ENCODE results near the gene KIF21A.
"Not testable (repeated sequence)": the region's sequence is repeated elsewhere in the genome, so short reads cannot be mapped to it uniquely, and the experiment has no call there.

Gene KIF21A, protein sequence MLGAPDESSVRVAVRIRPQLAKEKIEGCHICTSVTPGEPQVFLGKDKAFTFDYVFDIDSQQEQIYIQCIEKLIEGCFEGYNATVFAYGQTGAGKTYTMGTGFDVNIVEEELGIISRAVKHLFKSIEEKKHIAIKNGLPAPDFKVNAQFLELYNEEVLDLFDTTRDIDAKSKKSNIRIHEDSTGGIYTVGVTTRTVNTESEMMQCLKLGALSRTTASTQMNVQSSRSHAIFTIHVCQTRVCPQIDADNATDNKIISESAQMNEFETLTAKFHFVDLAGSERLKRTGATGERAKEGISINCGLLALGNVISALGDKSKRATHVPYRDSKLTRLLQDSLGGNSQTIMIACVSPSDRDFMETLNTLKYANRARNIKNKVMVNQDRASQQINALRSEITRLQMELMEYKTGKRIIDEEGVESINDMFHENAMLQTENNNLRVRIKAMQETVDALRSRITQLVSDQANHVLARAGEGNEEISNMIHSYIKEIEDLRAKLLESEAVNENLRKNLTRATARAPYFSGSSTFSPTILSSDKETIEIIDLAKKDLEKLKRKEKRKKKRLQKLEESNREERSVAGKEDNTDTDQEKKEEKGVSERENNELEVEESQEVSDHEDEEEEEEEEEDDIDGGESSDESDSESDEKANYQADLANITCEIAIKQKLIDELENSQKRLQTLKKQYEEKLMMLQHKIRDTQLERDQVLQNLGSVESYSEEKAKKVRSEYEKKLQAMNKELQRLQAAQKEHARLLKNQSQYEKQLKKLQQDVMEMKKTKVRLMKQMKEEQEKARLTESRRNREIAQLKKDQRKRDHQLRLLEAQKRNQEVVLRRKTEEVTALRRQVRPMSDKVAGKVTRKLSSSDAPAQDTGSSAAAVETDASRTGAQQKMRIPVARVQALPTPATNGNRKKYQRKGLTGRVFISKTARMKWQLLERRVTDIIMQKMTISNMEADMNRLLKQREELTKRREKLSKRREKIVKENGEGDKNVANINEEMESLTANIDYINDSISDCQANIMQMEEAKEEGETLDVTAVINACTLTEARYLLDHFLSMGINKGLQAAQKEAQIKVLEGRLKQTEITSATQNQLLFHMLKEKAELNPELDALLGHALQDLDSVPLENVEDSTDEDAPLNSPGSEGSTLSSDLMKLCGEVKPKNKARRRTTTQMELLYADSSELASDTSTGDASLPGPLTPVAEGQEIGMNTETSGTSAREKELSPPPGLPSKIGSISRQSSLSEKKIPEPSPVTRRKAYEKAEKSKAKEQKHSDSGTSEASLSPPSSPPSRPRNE (N-terminal part only)

DNA sequence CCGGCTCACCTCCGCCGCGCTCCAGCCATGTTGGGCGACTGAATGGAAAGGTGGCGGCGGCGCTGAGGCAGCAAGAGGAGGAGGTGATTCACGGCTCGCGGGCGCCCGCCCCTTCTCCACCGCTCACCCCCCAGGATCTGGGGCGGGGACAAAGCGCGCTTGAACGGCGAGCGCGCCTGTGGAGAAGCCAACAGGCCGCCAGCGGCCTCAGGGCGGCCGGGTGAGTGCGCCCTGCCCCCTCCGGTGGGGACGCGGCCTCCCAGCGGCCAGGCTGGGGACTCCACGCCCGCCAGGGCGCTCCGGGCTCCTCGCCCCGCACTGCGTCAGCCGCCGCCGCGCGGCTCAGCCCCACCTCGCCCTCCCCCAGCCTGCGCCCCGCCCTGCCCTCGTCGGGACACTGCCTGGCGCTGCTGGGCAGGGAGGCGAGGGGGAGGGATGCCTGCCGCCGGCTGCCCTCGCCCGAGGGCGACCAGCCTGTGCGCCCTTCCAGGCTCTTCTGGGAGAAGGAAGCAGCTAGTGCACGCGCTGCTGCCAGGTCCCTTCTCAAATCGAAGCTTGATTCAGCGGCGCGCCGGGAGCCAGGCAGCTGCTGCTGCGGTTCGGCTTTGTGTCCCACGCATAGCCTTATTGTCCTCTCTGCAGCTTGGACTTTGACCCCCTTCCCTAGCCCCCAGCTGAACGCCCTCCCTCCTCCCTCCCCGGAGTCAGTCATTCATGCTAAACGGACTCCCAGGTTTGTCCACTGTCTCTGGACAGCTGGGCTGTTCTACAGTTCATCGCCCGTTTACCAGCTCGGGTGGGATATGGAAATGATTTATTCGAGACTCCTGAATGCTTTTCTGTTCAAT is at the start of gene KIF21A:
Gene KIF21A (minus strand): TSS at position 40 of the 848 bp plus-strand sequence. CDS start 150 bp downstream, outside the sequence.
- peak; percentile 73 for DNase-seq (ENCODE audit: low read depth, low spot score)

DNA sequence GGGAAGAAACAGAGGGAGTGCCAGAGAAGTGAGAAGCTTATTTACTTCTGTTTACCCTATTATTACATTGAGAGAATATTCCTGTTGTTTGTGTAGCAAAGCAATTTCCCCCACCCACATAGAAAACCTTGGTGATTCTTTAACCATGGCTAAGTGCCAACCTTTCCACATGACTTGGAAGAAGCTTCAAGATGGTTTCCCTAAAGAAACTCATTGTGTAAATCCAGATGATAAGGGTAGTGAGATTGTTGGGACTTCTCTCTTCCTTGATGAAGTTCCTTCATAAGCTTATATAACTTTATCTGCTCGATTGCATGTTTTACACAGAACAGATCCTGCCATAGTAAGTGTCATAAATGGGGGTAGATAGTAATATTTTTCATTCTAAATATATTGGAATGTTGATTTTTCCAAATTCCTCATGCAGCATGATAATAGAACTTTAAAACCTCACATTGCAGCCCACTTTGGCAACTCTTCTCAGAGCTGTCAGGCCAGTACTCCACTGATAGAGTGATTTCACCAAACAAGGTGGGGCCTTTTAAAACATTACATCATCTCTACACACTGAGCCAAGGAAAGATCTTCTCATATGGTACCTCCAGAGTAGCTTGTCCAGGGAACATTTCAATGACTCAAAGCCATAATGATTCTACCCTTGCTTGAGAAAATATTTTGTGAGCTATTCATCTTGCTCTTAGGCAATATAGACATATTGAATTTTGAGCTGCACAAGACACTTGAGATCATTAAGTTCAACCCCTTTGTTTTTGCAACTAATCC is 47.8 kb upstream of the KIF21A start:
- no peak for DNase-seq (ENCODE audit: low read depth, low spot score)

DNA sequence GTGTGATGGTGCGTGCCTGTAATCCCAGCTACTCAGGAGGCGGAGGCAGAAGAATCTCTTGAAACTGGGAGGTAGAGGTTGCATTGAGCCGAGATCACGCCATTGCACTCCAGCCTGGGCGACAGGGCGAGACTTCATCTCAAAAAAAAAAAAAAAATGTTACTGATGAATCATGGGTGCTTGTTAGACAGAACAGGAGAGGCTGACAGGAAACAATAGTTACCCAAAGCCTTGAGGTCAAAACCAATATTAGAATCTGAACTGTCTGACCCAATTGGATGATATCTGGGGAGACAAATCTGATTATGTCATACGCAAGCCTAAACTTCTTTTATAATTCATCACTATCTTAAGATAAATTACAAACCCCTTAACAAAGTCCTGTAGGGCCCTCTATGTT is 40.7 kb upstream of the KIF21A start:
- DNase-seq (ENCODE audit: low read depth, low spot score) = no peak

DNA sequence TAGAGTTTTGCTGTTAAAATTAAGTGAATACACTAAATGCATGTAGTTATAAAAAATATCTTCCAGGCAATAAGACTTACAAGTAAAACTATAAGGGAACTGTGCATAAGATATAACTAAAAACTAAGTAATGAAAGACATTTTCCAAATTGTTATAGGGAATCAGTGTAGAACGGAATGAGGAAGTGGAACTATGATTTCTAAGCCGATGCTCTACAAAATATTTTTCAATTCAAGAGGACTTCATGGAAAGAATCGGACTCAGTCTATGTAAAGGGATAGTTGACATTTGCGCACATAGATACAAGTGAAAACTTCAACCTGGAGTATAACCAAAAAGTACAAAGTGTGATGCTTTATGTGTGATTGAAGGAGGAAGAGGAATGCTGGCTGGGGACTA is 40.1 kb upstream of the KIF21A start:
- no peak for DNase-seq (ENCODE audit: low read depth, low spot score)

DNA sequence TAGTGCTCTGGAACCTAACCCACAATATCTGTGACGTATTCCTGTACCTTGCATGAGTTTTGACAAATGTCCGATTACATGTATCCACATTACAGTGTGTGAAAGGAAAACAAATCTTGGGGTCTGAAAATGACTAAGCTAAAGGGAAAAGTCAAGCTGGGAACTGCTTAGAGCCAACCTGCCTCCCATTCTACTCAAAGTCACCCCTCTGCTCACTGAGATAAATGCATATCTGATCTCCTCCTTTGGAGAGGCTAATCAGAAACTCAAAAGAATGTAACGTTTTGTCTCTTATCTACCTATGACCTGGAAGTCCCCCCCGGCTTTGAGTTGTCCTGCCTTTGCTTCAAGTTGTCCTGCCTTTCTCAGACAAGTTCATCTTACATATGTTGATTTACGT is 34.0 kb upstream of the KIF21A start:
- DNase-seq (ENCODE audit: low read depth, low spot score) = no peak

DNA sequence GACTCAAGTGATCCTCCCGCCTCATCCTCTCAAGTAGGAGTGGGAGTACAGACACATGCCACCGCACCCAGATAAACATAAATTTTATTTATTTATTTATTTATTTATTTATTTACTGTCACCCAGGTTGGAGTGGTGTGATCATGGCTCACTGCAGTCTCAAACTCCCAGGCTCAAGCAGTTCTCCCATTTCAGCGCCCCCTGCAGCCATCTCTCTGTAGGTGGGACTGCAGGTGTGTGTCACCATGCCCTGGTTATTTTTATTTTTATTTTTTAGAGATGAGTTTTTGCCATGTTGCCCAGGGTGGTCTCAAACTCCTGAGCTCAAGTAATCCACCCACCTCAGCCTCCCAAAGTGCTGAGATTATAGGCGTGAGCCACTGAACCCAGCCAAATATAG is 33.2 kb upstream of the KIF21A start:
- DNase-seq (ENCODE audit: low read depth, low spot score) = no peak

DNA sequence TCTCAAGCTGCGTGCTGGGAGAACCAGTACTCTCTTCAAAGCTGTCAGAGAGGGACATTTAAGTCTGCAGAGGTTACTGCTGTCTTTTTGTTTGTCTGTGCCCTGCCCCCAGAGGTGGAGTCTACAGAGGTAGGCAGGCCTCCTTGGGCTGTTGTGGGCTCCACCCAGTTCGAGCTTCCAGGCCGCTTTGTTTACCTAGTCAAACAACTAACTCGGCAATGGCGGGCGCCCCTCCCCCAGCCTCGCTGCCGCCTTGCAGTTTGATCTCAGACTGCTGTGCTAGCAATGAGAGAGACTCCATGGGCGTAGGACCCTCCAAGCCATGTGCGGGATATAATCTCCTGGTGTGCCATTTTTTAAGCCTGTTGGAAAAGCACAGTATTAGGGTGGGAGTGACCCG is 32.2 kb upstream of the KIF21A start:
- not testable (repeated sequence) for DNase-seq (ENCODE audit: low read depth, low spot score)

DNA sequence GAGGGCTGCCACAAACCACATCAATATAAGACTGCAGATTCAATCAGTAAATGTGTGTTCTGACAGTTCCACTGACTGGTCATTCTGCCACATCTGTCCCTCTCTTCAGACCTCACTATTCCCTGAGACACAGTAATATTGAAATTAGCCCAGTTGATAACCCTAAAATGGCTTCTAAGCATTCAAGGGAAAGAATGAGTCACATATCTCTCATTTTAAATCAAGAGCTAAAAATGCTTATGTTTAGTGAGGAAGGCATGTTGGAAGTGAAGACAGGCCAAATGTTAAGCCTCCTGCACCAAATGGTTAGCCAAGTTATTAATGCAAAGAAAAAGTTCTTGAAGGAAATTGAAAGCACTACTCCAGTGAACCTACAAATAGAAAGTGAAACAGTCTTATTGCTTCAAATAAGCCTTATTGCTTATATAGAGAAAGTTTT is 24.5 kb upstream of the KIF21A start:
- no peak for DNase-seq (ENCODE audit: low read depth, low spot score)

DNA sequence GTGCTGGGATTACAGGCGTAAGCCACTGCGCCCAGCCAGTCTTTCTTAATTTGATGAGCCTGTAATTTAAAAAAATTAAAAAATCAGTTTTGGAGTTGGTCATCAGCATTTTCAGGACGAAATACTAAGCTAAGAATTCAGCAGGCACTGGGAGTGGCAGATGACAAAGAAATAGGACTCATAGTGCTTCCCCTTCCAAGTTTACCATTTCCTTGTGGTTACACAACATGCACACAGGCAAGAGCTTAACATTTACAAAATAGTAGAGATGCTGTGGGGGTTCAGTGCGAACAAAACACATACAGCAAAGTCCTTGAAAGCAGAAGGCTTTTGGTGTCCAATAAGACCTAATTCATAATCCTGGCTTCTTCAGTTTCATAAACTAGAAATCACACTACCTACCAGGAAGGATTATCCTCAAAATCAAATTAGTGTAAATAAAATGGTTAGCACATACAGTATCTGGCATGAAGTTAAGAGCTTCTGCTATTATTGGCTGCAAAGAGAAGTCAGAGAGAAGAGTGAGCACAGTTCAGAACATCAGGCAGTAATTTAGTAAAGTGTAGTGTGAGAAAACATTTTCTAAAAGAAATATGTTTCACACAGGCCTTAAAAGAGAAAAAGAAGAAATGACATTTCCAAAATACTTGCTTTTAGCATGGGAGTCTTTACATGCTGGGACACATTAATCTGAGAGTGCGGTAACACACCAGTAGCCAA is 22.2 kb upstream of the KIF21A start:
- DNase-seq (ENCODE audit: low read depth, low spot score) = no peak

DNA sequence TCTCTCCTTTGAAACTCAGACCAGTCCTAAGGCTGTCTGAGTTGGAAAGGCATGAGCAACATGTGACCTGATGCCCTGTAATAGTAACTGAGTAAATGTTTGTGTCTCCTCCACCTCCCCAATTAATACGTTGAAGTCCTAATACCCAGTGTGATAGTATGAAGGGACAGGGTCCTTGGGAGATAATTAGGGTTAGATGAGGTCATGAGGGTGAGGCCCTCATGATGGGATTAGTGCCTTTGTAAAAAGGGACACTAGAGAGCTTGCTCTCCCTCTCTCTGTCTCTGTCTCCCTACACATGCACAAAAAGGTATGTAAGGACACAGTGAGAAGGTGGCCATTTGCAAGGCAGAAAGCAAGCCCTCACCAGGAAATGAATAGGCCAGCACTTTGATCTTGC is 18.1 kb upstream of the KIF21A start:
- DNase-seq (ENCODE audit: low read depth, low spot score) = no peak

DNA sequence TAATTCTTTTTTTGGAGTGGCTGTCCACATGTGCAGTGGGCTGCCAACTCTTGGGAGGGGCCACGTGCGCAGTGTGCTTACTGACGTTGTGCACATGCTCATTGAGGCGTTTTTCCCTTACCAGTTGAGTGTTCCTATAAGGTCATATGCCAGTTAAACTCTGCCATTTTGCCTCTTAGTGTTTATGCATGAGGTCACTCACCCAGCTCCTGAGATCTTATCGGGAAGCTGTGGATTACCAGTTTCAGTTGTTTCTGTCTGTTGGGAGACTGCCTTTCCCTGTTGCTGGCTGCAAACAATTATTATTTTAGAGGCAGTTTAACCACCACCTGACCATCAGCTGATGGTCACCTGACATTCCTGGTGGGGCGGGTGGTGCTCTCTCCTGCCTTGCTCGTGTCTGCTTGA is 16.1 kb upstream of the KIF21A start:
- no peak for DNase-seq (ENCODE audit: low read depth, low spot score)

DNA sequence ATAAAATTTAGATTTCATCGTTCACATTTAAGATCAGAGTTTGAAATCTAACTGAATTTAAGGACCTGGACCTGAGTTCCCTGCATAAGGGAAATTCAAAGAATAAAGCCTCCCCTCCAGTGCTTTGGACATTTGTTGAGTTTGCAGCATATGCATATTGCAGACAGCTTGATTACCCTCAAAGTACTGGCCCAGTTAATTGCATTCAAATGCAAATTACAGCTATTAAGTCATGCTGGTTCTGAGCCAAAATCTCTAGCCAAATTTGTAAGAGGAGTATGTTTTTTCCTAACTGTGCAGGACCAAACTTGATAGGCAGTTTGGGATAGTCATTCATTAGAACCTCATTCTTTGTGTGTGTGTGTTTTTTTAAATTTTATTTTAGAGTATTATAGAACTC is 9.1 kb upstream of the KIF21A start:
- no peak for DNase-seq (ENCODE audit: low read depth, low spot score)

DNA sequence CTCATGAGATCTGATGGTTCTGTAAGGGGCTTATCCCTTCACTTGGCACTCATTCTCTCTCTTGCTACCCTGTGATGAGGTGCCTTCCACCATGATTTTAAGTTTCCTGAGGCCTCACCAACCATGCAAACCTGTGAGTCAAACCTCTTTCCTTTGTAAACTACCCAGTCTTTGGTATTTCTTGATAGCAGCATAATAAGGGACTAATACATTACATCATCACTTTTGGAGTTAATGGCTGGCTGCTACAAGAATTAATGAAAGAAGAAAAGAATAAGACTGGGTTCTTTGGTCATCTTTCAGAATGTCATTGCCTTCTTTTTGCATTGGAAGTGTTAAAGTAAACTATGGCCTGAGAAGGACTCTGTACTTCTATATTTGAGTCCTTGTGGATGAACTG is 5.1 kb upstream of the KIF21A start:
- no peak for DNase-seq (ENCODE audit: low read depth, low spot score)

DNA sequence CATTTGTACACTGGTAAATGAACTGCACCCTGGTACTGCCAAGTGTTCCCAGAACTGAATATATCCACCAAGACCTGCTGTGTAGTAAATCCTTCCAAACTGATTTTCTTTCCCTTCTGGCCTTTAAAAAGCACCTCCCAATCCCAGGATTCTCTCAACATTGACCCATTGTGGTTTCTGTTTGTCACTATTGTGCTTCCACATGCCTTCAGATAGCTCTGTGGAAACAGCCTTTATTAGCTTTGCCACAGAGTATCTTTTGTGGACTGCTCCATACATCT is 949 bp upstream of the KIF21A start:
- no peak for DNase-seq (ENCODE audit: low read depth, low spot score)

DNA sequence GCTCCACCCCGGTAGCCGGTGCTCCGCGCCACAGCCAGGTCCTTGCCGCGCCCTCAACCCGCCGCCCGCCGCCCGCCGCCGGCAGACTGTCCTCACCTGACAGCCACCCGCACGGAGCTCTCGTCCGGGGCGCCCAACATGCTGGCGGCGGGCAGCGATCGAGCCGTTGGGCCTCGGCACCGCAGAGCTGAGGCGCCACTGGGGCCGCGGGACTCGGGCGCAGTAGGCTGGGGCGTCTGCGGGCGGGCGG is 164 bp downstream of the KIF21A start:
- no peak for DNase-seq (ENCODE audit: low read depth, low spot score)

DNA sequence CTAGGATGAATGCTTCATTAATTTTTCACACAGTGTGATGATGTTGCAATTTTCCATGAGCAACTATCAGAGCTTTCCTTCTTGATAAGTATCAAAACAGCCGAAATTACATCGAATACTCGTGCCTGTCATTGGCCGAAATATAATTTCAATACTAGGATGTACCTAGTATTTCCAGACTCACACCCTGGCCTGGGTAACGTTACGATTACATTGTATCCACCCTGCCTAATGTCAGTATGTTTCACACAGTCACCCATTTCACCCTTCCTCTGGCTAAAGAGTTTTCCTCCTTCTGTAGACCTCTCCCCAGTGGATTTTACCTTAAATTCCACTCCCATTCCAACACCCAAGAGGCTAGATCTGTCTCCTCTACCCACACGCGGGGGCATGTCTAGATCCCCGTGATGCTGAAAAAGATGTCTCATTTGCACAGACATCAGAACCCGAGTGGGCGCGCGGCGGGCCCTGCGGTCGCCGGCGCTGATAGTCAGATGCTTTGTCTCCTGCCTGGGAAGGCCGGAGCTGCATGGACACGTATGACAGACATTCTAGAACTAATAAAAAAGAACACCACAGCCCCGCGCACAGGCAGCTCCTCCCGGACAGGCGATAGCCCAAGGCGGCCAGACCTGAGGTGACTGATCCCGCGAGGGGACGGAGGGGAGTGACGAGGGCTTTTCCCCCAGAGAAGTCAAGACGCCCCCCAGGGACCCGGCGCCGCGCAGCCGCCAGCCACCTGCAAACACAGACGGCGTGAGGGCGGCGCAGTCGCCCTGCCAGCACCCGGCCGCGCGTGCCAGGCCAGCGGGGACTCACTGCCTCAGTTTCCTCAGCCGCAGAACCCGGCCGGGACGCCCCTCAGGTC is 723 bp downstream of the KIF21A start:
- peak; percentile 6 for DNase-seq (ENCODE audit: low read depth, low spot score)

DNA sequence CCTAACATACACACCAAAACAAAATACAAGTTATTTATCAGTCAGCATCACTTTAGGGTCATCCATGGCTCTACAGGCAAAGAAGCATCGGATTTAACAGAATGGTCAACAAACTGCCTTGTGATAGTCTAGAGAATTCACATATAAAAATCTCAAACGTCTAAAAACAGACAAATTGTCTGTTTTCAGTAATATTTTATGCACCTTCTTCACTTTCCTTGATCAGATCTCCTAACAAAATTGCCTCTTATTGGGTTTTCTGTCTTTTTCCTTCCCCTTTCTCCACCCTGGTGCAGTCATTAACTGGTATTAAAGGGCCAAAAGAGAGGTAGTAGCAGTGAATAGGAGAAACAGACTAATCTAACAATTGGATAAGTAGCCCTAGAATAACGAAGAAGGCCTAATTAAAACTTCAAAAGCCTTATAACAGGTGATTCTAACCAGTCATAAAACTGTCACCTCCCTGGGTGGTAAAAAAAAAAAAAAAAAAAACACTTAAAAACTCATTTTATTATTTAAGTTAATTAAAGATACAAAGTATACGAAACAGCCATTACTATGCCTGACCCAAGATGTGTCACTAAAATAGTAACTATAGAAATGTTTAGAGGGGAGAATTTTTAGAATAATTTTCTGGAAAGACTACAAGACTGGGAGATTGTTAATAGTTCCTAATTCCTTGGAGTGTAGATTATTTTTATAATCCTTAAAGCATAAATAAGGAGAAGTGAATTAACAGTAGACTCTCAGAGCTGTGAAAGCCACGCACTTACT is 1.5 kb downstream of the KIF21A start:
- no peak for DNase-seq (ENCODE audit: low read depth, low spot score)

DNA sequence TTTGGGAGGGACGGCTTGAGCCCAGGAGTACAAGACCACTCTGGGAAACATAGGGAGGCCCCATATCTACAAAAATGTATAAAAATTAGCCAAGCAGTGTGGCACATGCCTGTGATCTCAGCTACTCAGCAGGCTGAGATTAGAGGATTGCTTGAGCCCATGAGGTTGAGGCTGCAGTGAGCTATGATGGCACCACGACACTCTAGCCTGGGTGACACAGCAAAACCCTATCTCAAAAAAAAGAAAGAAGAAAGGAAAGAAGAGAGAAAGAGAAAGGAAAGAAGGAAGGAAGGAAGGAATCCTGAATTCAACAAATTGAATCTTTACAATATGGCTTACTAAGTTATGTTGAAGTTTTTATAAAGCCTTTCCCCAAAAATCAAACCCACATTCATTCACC is 2.1 kb downstream of the KIF21A start:
- no peak for DNase-seq (ENCODE audit: low read depth, low spot score)
